Naive thymus-derived CD8-positive, alpha-beta T cell (primary cell): ENCODE data around the gene CIAO2B. TPM values are rescaled to one million over a fixed set of nuclear protein-coding genes. Genes with fewer than 3 reads are reported as not detected.
"Not testable (repeated sequence)": the region's sequence is repeated elsewhere in the genome, so short reads cannot be mapped to it uniquely, and the experiment has no call there.

Source experiments
- ATAC-seq, 2 donors: fragments of 150-1000 bp; cut with Tn5 transposase in 1 of 2; sonication (Bioruptor Pico), chemical (Tn5 transposase) in 1 of 2; 1 replicate in 1 of 2; 2 replicates in 1 of 2; pipeline ENCODE4 v1.10.0; 2021; ENCODE audit warnings: mild to moderate bottlenecking in 2 of 2, moderate library complexity in 2 of 2
- POLR2A ChIA-PET: fragments of 350-600 bp; sonication (Branson Sonifier 250); formaldehyde crosslinking; loops from one replicate; lab custom pipeline; 2021; ENCODE audit warnings: antibody characterized with exemption; lab: Charles Lee
- DNase-seq, 10 donors: peaks; one replicate each; pipeline versions ENCODE4 v3.0.0 to v3.0.0-alpha.2; 2020 to 2022
- H3K27ac Mint-ChIP-seq, 10 donors: one replicate each; pipeline ENCODE4 v1.8.0; 2020 to 2022; ENCODE audit warnings: mild to moderate bottlenecking in 10 of 10, mixed read lengths in 10 of 10, moderate library complexity in 4 of 10, inconsistent platforms in 1 of 10
- H3K27me3 Mint-ChIP-seq, 5 donors: one replicate each; pipeline ENCODE4 v1.8.0; 2021 to 2022; ENCODE audit warnings: mixed read lengths in 5 of 5
- H3K36me3 Mint-ChIP-seq, 3 donors: one replicate each; pipeline ENCODE4 v1.8.0; 2020 to 2022; ENCODE audit warnings: mixed read lengths in 3 of 3, mild to moderate bottlenecking in 2 of 3, inconsistent platforms in 1 of 3
- H3K4me1 Mint-ChIP-seq, 4 donors: one replicate each; pipeline ENCODE4 v1.8.0; 2021 to 2022; ENCODE audit warnings: mixed read lengths in 4 of 4
- H3K4me3 Mint-ChIP-seq, 10 donors: one replicate each; pipeline ENCODE4 v1.8.0; 2020 to 2022; ENCODE audit warnings: mild to moderate bottlenecking in 10 of 10, mixed read lengths in 10 of 10, moderate library complexity in 6 of 10, inconsistent platforms in 1 of 10
- H3K9me3 Mint-ChIP-seq, 9 donors: one replicate each; pipeline ENCODE4 v1.8.0; 2020 to 2022; ENCODE audit warnings: mixed read lengths in 9 of 9, mild to moderate bottlenecking in 3 of 9, inconsistent platforms in 1 of 9, moderate library complexity in 1 of 9
- polyA plus RNA-seq, 3 donors: library from polyadenylated mRNA; unstranded; fragments of 300-500 nt; fragmentation: Illumina TruSeq; gene quantifications; one replicate each; pipeline ENCODE4 v1.2.3, GENCODE V29; 2021
- total RNA-seq, 8 experiments: library from RNA in 2 of 8; stranded (reverse) in 2 of 8; gene quantifications; one replicate each; pipeline ENCODE4 v1.2.3 and lab custom pipeline; 2021 to 2026

Gene CIAO2B
- total and polyA plus RNA-seq, 5 experiments from 2014 or later: 57.6 to 110 (median 86.1) TPM

DNA sequence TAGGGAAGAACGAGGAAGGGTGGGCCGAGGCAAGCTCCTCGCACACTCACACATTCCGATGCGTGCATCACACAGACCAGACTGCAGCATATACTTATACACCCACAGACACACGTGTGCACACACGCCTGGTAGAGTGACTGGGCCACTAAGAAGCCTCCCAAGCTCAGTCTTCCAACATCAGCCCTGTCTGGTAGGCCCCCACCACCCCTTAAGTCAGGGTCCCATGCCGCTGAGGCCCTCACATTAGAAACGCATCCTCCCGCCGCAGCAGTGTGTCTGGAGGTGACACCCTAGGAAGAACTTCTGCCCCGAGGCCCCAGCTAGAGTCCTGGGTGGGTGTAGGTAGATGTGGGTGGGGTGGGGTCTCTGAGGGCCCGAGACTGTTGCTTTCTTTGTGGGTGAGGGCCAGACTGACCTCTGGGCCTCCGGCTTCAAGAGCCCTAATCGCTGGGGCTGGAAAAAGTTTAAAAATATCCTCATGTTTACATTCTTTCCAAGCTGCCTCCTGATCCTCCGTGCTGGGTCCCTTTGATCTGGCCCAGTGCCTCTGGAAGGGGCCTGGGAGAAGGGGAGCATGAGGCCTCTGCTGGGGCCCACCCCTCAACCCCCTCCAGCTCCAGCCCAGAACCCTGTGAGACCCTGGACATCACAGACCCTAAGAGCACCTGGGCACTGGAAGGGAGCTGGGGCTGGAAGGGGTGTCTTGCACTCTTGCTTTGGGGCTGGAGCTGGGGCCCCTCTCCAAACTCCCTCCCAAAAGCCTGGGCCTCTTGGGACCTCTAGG lies 29.2 kb downstream of the CIAO2B start:
- DNase-seq (no peak), ATAC-seq (no peak)
- Mint-ChIP-seq H3K27me3 (no peaks in the 10 kb centered on the region), H3K4me3 (no peak overlapping the region), H3K4me1 (peaks cover 7 to 11% (median 8%) of the 10 kb centered on the region in 4 donors), H3K9me3 (no peaks in the 10 kb centered on the region), H3K27ac (no peak overlapping the region), H3K36me3 (no peaks in the 10 kb centered on the region)
- POLR2A ChIA-PET: no interaction called here

DNA sequence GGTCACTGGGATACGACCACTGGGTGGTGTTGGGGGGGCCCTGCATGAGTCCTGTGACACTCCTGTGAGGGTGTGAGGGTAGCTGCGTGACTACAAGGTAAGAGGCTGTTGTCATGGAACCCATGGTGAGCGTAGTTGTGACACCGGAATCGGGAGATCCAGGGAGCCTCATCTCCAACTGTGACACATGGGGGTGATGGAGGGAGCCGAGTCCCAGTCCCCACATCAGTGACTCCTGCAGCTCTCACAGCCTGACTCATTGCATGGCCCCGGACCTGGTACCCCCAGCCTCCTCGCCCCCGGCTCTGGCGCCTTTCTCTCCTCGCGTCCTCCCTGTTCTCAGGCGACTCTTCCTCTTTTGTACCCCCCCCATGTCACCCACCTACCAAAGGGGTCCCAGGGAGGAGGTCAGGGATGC lies 29.8 kb downstream of the CIAO2B start:
- POLR2A ChIA-PET: no interaction called here
- Mint-ChIP-seq H3K4me1 (peaks cover 7 to 11% (median 8%) of the 10 kb centered on the region in 4 donors), H3K27me3 (no peaks in the 10 kb centered on the region), H3K4me3 (no peak overlapping the region), H3K36me3 (no peaks in the 10 kb centered on the region), H3K27ac (no peak overlapping the region), H3K9me3 (no peaks in the 10 kb centered on the region)
- ATAC-seq (no peak), DNase-seq (no peak)

DNA sequence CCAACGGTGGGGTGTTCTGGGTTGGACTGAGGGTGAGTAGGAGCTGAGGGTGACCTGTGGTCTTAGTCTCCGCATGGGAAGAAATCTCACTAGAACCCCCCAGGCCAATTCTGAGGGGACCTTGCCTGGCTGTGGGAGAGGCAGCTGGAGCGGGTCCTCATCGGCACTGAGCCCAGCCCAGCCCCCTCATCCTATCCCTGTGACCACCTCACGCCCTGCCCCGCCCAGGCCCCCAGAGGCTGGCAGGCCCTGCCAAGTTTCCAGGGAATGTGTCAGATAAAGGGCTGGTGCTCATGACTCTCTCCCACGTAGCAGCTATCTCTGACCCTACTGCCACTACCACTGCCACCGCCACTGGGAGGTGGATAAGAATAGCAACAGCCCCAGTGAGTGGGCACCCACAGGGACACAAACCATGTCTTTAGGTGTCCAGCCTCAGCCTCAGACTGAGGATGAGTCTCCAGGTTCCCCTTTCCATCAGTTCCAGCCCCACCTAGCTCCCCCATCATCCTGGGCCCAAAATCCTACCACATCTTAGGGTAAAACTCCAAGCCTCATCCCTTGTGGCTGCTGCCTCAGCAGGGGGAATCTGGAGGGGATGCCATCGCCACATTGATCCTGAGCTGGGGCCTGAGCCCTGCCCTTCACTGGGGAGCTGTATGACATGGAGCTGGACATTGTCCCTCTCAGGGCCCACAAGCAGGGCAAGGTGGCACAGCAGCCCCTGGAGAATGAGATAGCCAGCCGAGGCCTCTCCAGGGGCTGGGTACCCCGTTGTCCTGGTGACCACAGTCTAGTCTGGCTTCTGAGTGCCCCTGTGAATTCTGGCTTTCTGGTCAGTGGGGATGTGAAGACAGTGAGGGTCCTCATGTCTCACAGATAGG lies 30.4 kb downstream of the CIAO2B start:
- ATAC-seq: no peak
- POLR2A ChIA-PET: no interaction called here
- H3K27ac Mint-ChIP-seq: peak overlapping the region in 1 of 10 donors; percentile 11
- H3K4me1 Mint-ChIP-seq: peaks cover 7 to 11% (median 8%) of the 10 kb centered on the region in 4 donors
- H3K4me3 Mint-ChIP-seq: no peak overlapping the region
- no peaks in the 10 kb centered on the region for H3K9me3 Mint-ChIP-seq
- no peaks in the 10 kb centered on the region for H3K36me3 Mint-ChIP-seq
- DNase-seq: no peak
- H3K27me3 Mint-ChIP-seq: no peaks in the 10 kb centered on the region

DNA sequence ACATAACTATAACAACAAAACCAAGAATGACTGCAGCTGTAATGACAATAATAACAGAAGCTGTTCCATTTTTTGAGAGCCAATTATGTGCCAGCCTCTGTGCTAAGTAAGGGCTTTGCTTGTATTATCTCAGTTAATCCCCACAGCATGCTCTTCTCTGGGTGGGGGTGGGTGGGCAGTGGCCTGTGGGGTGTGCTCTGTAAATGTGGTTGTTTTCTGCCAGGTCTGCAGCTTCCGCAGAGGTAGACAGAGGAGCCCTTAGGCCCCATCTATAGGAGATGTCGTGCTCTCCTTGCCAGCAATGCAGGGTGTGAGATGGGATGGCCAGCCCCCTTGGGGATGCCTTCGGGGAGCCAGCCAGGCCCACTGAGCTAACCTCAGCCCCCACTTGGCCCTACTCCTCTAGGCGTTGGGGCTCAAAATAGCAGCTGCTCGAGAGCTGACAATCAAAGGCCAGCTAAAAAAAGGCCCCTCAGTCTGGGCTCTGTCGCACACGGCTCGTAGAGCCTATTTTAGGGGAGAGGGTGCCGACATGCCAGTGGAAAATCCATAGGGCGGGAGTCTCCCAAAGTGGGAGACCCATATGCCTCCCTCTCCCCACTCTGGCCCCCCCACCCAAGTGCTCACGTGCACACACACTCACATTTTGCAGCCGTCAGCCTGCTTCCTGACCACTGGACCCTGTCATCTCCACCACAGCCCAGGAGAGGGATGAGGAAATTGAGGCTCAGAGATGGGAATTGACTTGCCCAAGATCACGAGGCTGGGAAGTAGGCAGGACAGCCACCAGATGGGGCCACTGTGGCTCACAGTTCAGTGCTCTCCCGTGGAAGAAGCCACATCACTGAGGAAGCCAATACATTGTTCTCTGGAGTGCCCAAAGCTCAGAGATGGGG lies 31.3 kb downstream of the CIAO2B start:
- Mint-ChIP-seq H3K4me3 (no peak overlapping the region), H3K27me3 (no peaks in the 10 kb centered on the region), H3K36me3 (no peaks in the 10 kb centered on the region), H3K9me3 (no peaks in the 10 kb centered on the region), H3K4me1 (peaks cover 7 to 11% (median 8%) of the 10 kb centered on the region in 4 donors), H3K27ac (no peak overlapping the region)
- ATAC-seq (no peak), DNase-seq (no peak)
- POLR2A ChIA-PET: no interaction called here

DNA sequence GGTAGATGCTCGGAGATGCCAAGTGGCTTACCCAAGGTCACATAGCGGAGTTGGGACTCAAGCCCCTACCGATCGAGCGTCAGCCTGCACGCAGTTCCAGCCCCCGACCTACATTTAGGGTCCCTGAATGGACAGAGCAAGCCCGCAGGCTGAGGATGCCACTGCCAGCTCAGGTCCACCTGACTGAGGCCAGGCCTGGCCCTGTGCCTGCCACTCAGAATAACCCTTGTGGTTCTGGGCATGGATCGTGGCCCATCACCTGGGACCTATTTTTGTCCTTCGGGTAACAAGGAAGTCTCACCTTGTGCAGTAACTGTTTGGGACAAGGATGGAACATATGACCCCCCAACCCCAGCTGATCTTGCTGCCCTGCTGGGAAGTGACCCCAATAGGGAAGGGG lies 32.6 kb downstream of the CIAO2B start:
- no peaks in the 10 kb centered on the region for H3K27me3 Mint-ChIP-seq
- ATAC-seq (no peak), DNase-seq (no peak)
- H3K36me3 Mint-ChIP-seq: no peaks in the 10 kb centered on the region
- H3K4me1 Mint-ChIP-seq: peaks cover 7 to 11% (median 8%) of the 10 kb centered on the region in 4 donors
- no peak overlapping the region for H3K27ac Mint-ChIP-seq
- no peak overlapping the region for H3K4me3 Mint-ChIP-seq
- H3K9me3 Mint-ChIP-seq: no peaks in the 10 kb centered on the region
- POLR2A ChIA-PET: no interaction called here

DNA sequence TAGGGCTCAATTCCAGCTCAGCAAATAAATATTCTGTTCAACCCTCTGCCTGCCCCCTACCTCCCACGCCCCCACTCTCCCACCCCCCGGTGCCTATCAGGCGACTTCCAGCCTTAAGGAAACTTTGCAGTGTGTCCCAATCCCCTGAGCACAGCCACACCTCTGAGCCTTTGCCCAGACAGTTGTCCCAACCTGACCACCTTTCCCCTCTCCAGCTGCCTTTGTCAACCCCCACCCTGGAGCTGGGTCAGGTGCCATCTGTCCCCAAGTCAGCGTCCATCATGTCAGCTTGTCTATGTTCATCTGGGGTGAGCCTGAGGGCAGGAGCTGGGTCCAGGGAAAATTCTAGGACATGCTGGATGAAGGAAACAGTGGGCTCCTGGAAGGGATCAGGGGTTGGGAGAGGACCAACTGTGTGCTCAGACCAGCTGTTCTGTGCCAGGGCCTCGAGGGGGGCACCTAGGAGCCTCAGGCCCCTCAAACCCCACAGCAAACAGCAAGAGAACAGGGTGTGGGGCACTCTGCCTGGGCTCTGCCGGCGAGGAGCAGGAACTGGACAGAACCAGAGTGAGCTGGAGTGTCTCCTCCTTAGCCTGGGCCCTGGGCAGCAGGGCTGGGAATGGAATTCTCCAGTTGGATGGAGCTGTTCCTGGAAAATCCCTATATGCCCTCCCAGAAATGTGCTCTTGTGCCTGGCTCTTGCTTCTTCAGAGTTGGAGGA lies 33.3 kb downstream of the CIAO2B start:
- no peak overlapping the region for H3K4me3 Mint-ChIP-seq
- ATAC-seq (no peak), DNase-seq (no peak)
- no peak overlapping the region for H3K27ac Mint-ChIP-seq
- POLR2A ChIA-PET: no interaction called here
- H3K4me1 Mint-ChIP-seq: peaks cover 2 to 4% (median 3%) of the 10 kb centered on the region in 4 donors
- no peaks in the 10 kb centered on the region for H3K27me3 Mint-ChIP-seq
- H3K36me3 Mint-ChIP-seq: no peaks in the 10 kb centered on the region
- no peaks in the 10 kb centered on the region for H3K9me3 Mint-ChIP-seq

DNA sequence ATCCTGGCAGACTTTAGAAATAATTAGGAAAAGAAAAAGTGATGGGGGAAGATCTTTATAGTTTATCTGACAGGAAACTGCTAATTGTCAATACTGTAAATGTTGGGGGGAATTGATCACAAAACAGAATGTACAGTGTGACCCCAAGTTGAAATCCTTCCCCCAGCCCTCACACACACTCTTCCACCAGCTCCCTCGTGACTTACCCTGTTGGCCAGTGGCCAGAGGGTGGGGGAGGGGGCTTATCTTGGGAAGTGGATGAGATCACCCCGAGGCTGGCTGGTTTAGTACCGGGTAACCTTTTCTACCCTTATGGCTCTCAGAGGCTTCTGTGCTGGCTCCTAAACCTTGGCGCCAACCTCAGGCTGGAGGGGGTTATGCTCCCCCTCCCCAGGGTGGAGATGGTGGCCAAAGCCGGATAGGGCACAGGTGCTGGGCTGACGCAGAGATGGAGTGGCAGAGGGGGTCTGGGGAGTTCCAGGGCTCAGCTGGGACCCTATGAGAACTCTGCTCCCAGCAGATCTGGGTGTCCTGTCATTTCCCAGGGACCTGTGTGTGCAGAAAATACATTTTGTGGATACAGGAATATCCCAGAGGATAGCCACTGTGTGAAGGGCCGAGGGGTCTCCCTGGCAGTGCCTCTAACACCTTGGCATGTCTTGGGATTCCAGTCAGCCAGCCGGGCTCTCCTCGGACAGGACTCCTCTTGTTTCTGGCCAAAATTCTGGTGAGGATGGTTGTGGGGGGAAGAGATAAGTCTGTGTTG lies 34.1 kb downstream of the CIAO2B start:
- peaks cover 0 to 2% (median under 1%) of the 10 kb centered on the region in 4 donors for H3K4me1 Mint-ChIP-seq
- no peaks in the 10 kb centered on the region for H3K9me3 Mint-ChIP-seq
- no peak overlapping the region for H3K4me3 Mint-ChIP-seq
- POLR2A ChIA-PET: interaction anchor here (0.6 kb wide), 1 partner anchor 438 kb away, joined by 4 read pairs; no protein-coding TSS in a partner anchor
- no peaks in the 10 kb centered on the region for H3K36me3 Mint-ChIP-seq
- peak overlapping the region in 1 of 10 donors; percentile 68 for H3K27ac Mint-ChIP-seq
- no peaks in the 10 kb centered on the region for H3K27me3 Mint-ChIP-seq
- no peak for ATAC-seq
- no peak for DNase-seq

DNA sequence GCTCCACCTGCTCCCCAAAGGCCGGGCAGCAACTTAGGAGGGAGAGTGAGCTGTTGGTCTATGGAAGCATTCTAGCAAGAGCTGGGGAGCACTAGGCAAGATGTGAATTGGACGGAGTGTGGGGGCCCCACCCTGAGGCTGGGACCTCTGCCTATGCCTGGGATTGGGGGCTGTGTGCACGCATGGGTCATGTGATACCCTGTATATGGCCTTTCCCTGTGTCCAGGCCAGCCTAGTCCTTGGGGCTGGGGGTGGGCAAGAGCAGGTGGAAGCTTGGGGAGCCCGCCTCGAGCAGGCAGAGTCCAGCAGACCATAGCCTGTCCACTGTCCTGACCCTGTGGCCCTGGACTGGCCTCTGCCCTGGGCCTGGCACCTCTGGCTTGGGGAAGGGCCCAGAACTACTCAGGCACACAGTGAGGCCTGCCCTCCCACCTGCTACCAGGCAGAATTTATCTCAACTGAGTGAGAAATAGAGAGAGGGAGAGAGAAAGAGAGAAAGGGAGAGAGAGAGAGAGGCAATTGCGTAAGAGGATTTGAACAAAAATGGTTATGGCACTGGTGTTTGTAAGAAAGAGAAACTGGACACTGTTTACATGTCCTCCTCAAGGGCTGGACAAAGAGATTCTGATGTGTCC lies 34.8 kb downstream of the CIAO2B start:
- Mint-ChIP-seq H3K4me3 (no peak overlapping the region), H3K9me3 (no peaks in the 10 kb centered on the region), H3K27me3 (no peaks in the 10 kb centered on the region), H3K36me3 (no peaks in the 10 kb centered on the region), H3K27ac (peak overlapping the region in 1 of 10 donors; percentile 68), H3K4me1 (peaks cover 0 to 3% (median 1%) of the 10 kb centered on the region in 4 donors)
- ATAC-seq (no peak), DNase-seq (no peak)
- POLR2A ChIA-PET: interaction anchor here (0.6 kb wide), 1 partner anchor 439 kb away, joined by 4 read pairs; no protein-coding TSS in a partner anchor

DNA sequence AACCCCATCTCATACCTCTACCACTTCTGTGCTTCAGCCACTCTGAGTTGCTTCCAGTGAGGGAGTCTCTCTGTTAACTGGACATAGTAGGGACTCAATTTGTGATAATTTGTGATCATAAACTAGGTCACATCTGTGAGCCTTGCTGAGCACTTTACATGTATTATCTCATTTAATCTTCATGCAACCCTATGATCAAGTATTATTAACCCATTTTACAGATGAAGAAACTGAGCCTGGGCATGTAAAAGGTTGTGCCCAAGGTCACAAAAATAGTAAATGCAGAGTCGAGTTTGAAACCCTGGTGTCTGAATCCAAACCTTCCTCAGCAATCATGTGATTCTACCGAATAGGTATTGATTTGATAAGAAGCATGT lies 35.3 kb downstream of the CIAO2B start:
- ATAC-seq (no peak), DNase-seq (no peak)
- Mint-ChIP-seq H3K36me3 (no peaks in the 10 kb centered on the region), H3K4me1 (peaks cover 0 to 3% (median 1%) of the 10 kb centered on the region in 4 donors), H3K27ac (no peak overlapping the region), H3K4me3 (no peak overlapping the region), H3K27me3 (no peaks in the 10 kb centered on the region), H3K9me3 (no peaks in the 10 kb centered on the region)
- POLR2A ChIA-PET: no interaction called here

DNA sequence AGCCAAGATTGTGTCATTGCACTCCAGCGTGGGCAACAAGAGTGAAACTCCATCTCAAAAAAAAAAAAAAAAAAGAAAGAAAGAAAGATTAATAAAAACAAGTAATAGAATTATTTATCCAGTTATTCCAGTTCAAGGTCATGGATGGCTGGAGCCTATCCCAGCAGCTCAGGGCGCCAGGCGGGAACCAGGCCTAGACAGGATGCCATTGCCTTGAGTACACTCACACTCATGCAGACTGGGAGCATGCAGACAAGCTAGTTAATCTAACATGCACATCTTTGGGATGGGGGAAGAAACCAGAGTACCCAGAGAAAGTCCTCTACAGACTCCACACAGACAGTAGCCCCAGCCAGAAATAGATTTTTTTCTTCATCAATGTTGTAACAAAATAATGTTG lies 36.0 kb downstream of the CIAO2B start:
- H3K27ac Mint-ChIP-seq: no peak overlapping the region
- H3K9me3 Mint-ChIP-seq: no peaks in the 10 kb centered on the region
- no peaks in the 10 kb centered on the region for H3K36me3 Mint-ChIP-seq
- ATAC-seq (no peak), DNase-seq (no peak)
- no peak overlapping the region for H3K4me3 Mint-ChIP-seq
- H3K27me3 Mint-ChIP-seq: no peaks in the 10 kb centered on the region
- peaks cover 0 to 4% (median 2%) of the 10 kb centered on the region in 4 donors for H3K4me1 Mint-ChIP-seq
- POLR2A ChIA-PET: no interaction called here

DNA sequence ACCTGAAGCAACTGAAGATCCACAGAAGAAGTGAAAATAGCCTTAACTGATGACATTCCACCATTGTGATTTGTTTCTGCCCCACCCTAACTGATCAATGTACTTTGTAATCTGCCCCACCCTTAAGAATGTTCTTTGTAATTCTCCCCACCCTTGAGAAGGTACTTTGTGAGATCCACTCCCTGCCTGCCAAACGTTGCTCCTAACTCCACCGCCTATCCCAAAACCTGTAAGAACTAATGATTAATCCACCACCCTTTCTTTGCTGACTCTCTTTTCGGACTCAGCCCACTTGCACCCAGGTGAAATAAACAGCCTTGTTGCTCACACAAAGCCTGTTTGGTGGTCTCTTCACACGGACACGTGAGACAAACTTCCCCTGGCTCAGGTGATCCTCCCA lies 37.5 kb downstream of the CIAO2B start:
- H3K27me3 Mint-ChIP-seq, H3K4me3 Mint-ChIP-seq, H3K36me3 Mint-ChIP-seq, H3K4me1 Mint-ChIP-seq, ATAC-seq, DNase-seq, POLR2A ChIA-PET, H3K9me3 Mint-ChIP-seq, H3K27ac Mint-ChIP-seq: not testable (repeated sequence)
